Transverse colon (tissue), 4 donors: ENCODE measurements around the gene NRAS. TPM values are rescaled to one million over a fixed set of nuclear protein-coding genes. Genes with fewer than 3 reads are reported as not detected.

Experiments used
- DNase-seq: peaks from one replicate; pipeline ENCODE4 v3.0.0-alpha.2; 2019
- H3K27ac ChIP-seq, 4 donors: fragments of 200-600 bp; sonication (generic); 2 replicates each; pipeline ENCODE4 v1.5.1; 2016 to 2018; ENCODE audit warnings: inconsistent platforms in 4 of 4
- H3K27me3 ChIP-seq: fragments of 200-600 bp; sonication (generic); 2 replicates; pipeline ENCODE4 v1.5.1; 2017; ENCODE audit warnings: inconsistent platforms
- H3K36me3 ChIP-seq, 4 donors: fragments of 200-600 bp; sonication (generic); 2 replicates each; pipeline ENCODE4 v1.5.1; 2017 to 2019; ENCODE audit warnings: inconsistent platforms in 4 of 4
- H3K4me1 ChIP-seq, 4 donors: fragments of 200-600 bp; sonication (generic); 2 replicates each; pipeline ENCODE4 v1.5.1; 2017 to 2020; ENCODE audit warnings: inconsistent platforms in 4 of 4
- H3K4me3 ChIP-seq, 4 donors: fragments of 200-600 bp; sonication (generic); 1 replicate in 1 of 4; 2 replicates in 3 of 4; pipeline versions ENCODE4 v1.5.1 to v1.6.1; 2017 to 2019; ENCODE audit warnings: inconsistent platforms in 4 of 4
- H3K9me3 ChIP-seq, 2 donors: fragments of 200-600 bp; sonication (generic); 2 replicates each; pipeline ENCODE4 v1.5.1; 2017 to 2019; ENCODE audit warnings: inconsistent platforms in 2 of 2
- CTCF ChIP-seq, 5 experiments: fragments of 200-600 bp in 3 of 5; fragments of 450-650 bp in 2 of 5; sonication (generic) in 3 of 5; IDR thresholded peaks; 1 replicate in 2 of 5; 2 replicates in 3 of 5; pipeline ENCODE4 v1.5.1; 2016 to 2017; ENCODE audit warnings: antibody characterized with exemption in 5 of 5, inconsistent platforms in 3 of 5, mild to moderate bottlenecking in 2 of 5, moderate library complexity in 1 of 5
- EP300 ChIP-seq: sonication (generic); formaldehyde crosslinking; IDR thresholded peaks from one replicate; pipeline ENCODE4 v1.6.1; 2017; ENCODE audit warnings: antibody characterized with exemption, low read depth
- POLR2A ChIP-seq: fragments of 450-650 bp; IDR thresholded peaks from one replicate; pipeline ENCODE4 v1.6.1; 2016; ENCODE audit warnings: antibody characterized with exemption, mild to moderate bottlenecking, moderate library complexity
- POLR2AphosphoS5 ChIP-seq, 3 donors: sonication (generic); formaldehyde crosslinking; IDR thresholded peaks; one replicate each; pipeline ENCODE4 v1.6.1; 2016; ENCODE audit warnings: antibody characterized with exemption in 3 of 3
- WGBS, 2 donors: methylation state at CpG; one replicate each; pipeline ENCODE4 v1.1.5; 2018; ENCODE audit warnings: low coverage in 1 of 2; 5-methylcytosine and 5-hydroxymethylcytosine counted together
- in situ Hi-C, 4 donors: fragments of 200-750 bp; cut with MboI; loops; one replicate each; pipeline versions ENCODE4 v1.15.0 to v1.15.1; 2017; ENCODE audit warnings: low sequenced_read_pairs in 3 of 4, low pct_ligation_motif_present in 1 of 4, low pct_unique_long_range_greater_than_20kb in 1 of 4
- intact Hi-C: fragments of 100-400 bp; cut with DNase I; formaldehyde crosslinking; loops from one replicate; pipeline ENCODE4 v1.15.1; 2023; ENCODE audit warnings: low total_unique reads
- total RNA-seq, 4 donors: library from RNA; depleted of rRNA; stranded (reverse); fragments of >200 nt; gene quantifications; one replicate each; pipeline ENCODE4 v1.1.0, GENCODE V29; 2016

The NRAS gene
- total RNA-seq, 4 donors from 2014 or later, result 14.5 to 56.3 (median 44.6) TPM

- 69 to 71% methylated on average over 2 of the region's 2 CpGs for WGBS, 2 donors
- no peak overlapping the region for H3K4me3 ChIP-seq
- intact Hi-C loops, result no loop called here
- H3K27ac ChIP-seq, result no peak overlapping the region
- no peaks in the 10 kb centered on the region for H3K4me1 ChIP-seq
- in situ Hi-C loops, result loop anchor here in 1 of 4 donors (25.0 kb wide), 1 partner anchor 115 kb away; the partner anchor contains the start of gene BCAS2
- peaks cover 0 to 8% (median 4%) of the 10 kb centered on the region in 4 donors for H3K36me3 ChIP-seq
- no peaks in the 10 kb centered on the region for H3K27me3 ChIP-seq
- DNase-seq, result no peak
- TF ChIP-seq CTCF (IDR thresholded peaks at IDR 0.05) (no peak), POLR2A (no peak), POLR2AphosphoS5 (IDR thresholded peaks at IDR 0.05) (no peak), EP300 (no peak)
- no peaks in the 10 kb centered on the region for H3K9me3 ChIP-seq
These were observed 14.6 kb downstream of the NRAS start for GRCh38 chr1:114701931-114702330.

DNA sequence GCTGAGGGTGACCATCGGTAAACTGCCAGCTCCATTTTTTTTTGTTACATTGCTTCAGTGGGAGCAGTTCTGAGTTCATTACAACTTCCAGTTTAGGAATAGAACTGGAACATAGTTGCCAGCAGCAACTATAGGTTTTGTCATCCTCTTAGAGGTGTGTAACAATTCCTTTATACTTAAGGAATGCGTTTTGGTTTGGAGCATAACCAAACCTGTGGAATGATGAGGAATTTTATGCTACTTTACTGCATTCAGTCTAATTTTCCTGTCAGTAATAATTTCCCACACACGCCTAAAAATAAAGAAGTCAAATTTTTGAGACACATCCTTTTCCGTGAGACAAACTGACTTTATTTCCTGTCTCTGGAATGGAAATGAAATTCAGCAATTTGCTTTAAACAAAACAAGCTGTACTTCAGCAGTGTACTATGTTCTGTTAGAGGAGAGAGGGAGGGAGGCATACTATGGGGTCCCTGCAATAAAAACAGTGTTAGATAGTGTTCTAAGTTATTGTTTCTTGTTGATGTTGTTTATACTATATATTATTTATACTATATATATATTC lies 16.5 kb downstream of the NRAS start:
- Histone ChIP-seq H3K27ac (no peak overlapping the region), H3K4me1 (no peaks in the 10 kb centered on the region), H3K9me3 (no peaks in the 10 kb centered on the region), H3K36me3 (no peaks in the 10 kb centered on the region), H3K4me3 (no peak overlapping the region), H3K27me3 (no peaks in the 10 kb centered on the region)
- in situ Hi-C loops (loop anchor here in 1 of 4 donors (25.0 kb wide), 1 partner anchor 113 kb away; the partner anchor contains the start of gene BCAS2), intact Hi-C loops (no loop called here)
- DNase-seq, result no peak
- TF ChIP-seq POLR2AphosphoS5 (IDR thresholded peaks at IDR 0.05) (no peak), CTCF (IDR thresholded peaks at IDR 0.05) (no peak), EP300 (no peak), POLR2A (no peak)
- WGBS, 2 donors, result 57 to 69% methylated on average over 2 to 4 of the region's 4 CpGs

GRCh38 chr1:114696810-114697209 lies 19.8 kb downstream of the NRAS start:
- H3K4me1 ChIP-seq, result no peaks in the 10 kb centered on the region
- TF ChIP-seq CTCF (IDR thresholded peaks at IDR 0.05), result no peak
- no peak for TF ChIP-seq POLR2A
- no peak for TF ChIP-seq POLR2AphosphoS5 (IDR thresholded peaks at IDR 0.05)
- no peak for TF ChIP-seq EP300
- intact Hi-C loops, result no loop called here
- no peaks in the 10 kb centered on the region for H3K27me3 ChIP-seq
- H3K27ac ChIP-seq, result peak overlapping the region in 1 of 4 donors; percentile 54
- no peaks in the 10 kb centered on the region for H3K9me3 ChIP-seq
- no peak overlapping the region for H3K4me3 ChIP-seq
- H3K36me3 ChIP-seq, result no peaks in the 10 kb centered on the region
- in situ Hi-C loops, result no loop called here
- no peak for DNase-seq

- Histone ChIP-seq H3K9me3 (no peaks in the 10 kb centered on the region), H3K27ac (peak within 1 kb of the TSS in 2 of 4 donors; percentile 7 to 54), H3K4me3 (no peak within 1 kb of the TSS), H3K4me1 (no peaks in the 10 kb centered on the region), H3K27me3 (no peaks in the 10 kb centered on the region), H3K36me3 (no peaks in the 10 kb centered on the region)
- TF ChIP-seq EP300 (no peak), CTCF (IDR thresholded peaks at IDR 0.05) (no peak), POLR2A (no peak), POLR2AphosphoS5 (IDR thresholded peaks at IDR 0.05) (no peak)
- WGBS, 2 donors, result 51 to 63% methylated on average over 4 to 6 of the region's 6 CpGs
- DNase-seq, result peak; percentile 11
- in situ Hi-C loops (no loop called here), intact Hi-C loops (no loop called here)
These were observed 21.0 kb downstream of the NRAS start, which contains the start of gene AMPD1 for GRCh38 chr1:114695430-114696058. Gene AMPD1, minus strand, starts transcription at chr1:114695546. Its CDS starts 75 bp downstream, at chr1:114695471.
